Cardiac muscle cell (in vitro differentiated cells and primary cell): Measurements from ENCODE around the gene GRM5. TPM values are rescaled to one million over a fixed set of nuclear protein-coding genes. Genes with fewer than 3 reads are reported as not detected.
A peak's percentile ranks its signal among the peaks of the same experiment; 100 is the strongest.
"Not testable (repeated sequence)": the region's sequence is repeated elsewhere in the genome, so short reads cannot be mapped to it uniquely, and the experiment has no call there.

ENCODE experiments used
- DNase-seq, 2 donors: peaks; one replicate each; pipeline versions ENCODE4 v3.0.0 to v3.0.0-alpha.2; 2010 to 2017; ENCODE audit warnings: low read depth in 1 of 2, low spot score in 1 of 2
- H3K27ac ChIP-seq: fragments of 200-600 bp; sonication (generic); 2 replicates; pipeline ENCODE4 v1.5.1; 2016
- H3K27me3 ChIP-seq: fragments of 200-600 bp; sonication (generic); 2 replicates; pipeline ENCODE4 v1.6.0; 2016; ENCODE audit warnings: control low read depth
- H3K36me3 ChIP-seq: fragments of 200-600 bp; sonication (generic); 2 replicates; pipeline ENCODE4 v1.5.1; 2016; ENCODE audit warnings: control low read depth
- H3K4me1 ChIP-seq: fragments of 200-600 bp; sonication (generic); 2 replicates; pipeline ENCODE4 v1.8.1; 2017; ENCODE audit warnings: low read depth, mild to moderate bottlenecking, mixed run types
- H3K4me3 ChIP-seq: fragments of 200-600 bp; sonication (generic); 2 replicates; pipeline ENCODE4 v1.5.1; 2016; ENCODE audit warnings: mild to moderate bottlenecking
- H3K9me3 ChIP-seq: fragments of 200-600 bp; sonication (generic); 2 replicates; pipeline ENCODE4 v1.5.1; 2017; ENCODE audit warnings: low read depth, mild to moderate bottlenecking, control low read depth
- CTCF ChIP-seq: IDR thresholded peaks from 2 replicates; pipeline ENCODE4 v1.5.1; 2012; ENCODE audit warnings: low read depth, mild to moderate bottlenecking, low read length
- polyA plus RNA-seq: library from polyadenylated mRNA; unstranded; fragments of >200 nt; fragmentation: Nextera tagmentation; extraction: Ambion mirVana; gene quantifications from 2 replicates; pipeline ENCODE4 v1.2.1, GENCODE V29; 2016
- total RNA-seq: library from RNA; depleted of rRNA; stranded (reverse); fragments of >200 nt; gene quantifications from 2 replicates; pipeline ENCODE4 v1.2.3, GENCODE V29; 2016

The GRM5 gene
- total and polyA plus RNA-seq, 2 experiments from 2014 or later = 0.06 TPM; not detected in 1

- no peaks in the 10 kb centered on the region for H3K36me3 ChIP-seq
- no peak for TF ChIP-seq CTCF
- no peaks in the 10 kb centered on the region for H3K4me1 ChIP-seq
- H3K9me3 ChIP-seq = no peaks in the 10 kb centered on the region
- no peak overlapping the region for H3K27ac ChIP-seq
- no peak overlapping the region for H3K4me3 ChIP-seq
- H3K27me3 ChIP-seq = no peaks in the 10 kb centered on the region
- DNase-seq = no peak
Observed at GRCh38 chr11:88537613-88538012, 528.2 kb downstream of the GRM5 start.

GRCh38 chr11:88536616-88537265 is 529.0 kb downstream of the GRM5 start:
- no peak for TF ChIP-seq CTCF
- Histone ChIP-seq H3K4me1 (no peaks in the 10 kb centered on the region), H3K9me3 (no peaks in the 10 kb centered on the region), H3K36me3 (no peaks in the 10 kb centered on the region), H3K27ac (no peak overlapping the region), H3K4me3 (no peak overlapping the region), H3K27me3 (no peaks in the 10 kb centered on the region)
- DNase-seq = no peak

DNA sequence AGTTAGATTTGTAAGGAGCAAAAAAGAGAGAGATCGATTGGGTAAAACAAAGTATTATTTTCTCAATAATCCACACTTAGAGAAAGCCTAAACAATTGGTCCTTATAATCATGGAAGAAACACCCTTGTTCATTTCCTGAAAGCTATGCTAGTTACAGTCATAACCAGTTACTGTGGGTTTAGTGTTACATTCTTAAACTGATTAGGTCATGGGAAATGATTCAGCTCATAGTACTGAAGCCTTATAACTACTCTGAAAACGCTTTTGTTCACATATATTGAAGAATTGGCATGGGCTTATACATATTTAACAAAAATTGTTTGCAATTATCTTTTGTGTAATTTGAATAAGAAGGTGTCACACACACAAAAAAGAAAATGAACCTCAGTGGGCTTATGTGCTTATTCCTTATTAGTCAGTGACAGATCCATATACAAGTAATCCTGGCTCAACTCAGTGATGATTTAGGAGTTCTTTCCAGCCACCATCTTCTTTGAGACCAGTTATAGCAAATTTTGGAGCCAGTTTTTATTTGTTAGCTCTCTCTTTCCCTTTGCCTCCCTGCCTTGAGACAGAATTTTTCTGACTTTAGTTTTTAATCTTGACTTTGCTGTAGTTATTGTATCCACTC is 529.8 kb downstream of the GRM5 start:
- Histone ChIP-seq H3K4me3 (no peak overlapping the region), H3K27ac (no peak overlapping the region), H3K9me3 (no peaks in the 10 kb centered on the region), H3K4me1 (no peaks in the 10 kb centered on the region), H3K36me3 (no peaks in the 10 kb centered on the region), H3K27me3 (no peaks in the 10 kb centered on the region)
- peak in 1 of 2 donors; percentile 91 for DNase-seq
- no peak for TF ChIP-seq CTCF

DNA sequence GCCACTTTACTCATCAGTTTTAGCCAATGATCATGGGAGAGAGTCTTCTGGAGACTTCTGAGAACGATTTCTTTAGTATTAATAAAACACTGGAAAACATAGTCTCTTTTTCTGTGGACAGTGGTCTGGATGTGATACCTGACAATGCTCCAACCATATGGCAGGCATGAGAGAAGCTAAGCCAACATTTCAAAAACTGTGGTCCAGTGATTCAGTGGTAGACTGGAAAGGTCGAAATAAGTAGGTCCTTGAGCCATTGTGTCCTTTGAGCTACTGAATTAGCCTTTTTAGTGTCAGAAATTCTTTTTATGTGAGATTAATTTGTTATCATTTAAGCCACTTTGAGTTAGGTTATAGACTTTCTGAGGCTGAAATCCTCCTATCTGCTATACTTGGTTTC is 530.5 kb downstream of the GRM5 start:
- Histone ChIP-seq H3K9me3 (no peaks in the 10 kb centered on the region), H3K27ac (no peak overlapping the region), H3K27me3 (no peaks in the 10 kb centered on the region), H3K36me3 (no peaks in the 10 kb centered on the region), H3K4me1 (no peaks in the 10 kb centered on the region), H3K4me3 (no peak overlapping the region)
- no peak for TF ChIP-seq CTCF
- no peak for DNase-seq

GRCh38 chr11:88534706-88535105 is 531.1 kb downstream of the GRM5 start:
- not testable (repeated sequence) for DNase-seq, H3K36me3 ChIP-seq, H3K27ac ChIP-seq, H3K9me3 ChIP-seq, H3K27me3 ChIP-seq, H3K4me3 ChIP-seq, H3K4me1 ChIP-seq

DNA sequence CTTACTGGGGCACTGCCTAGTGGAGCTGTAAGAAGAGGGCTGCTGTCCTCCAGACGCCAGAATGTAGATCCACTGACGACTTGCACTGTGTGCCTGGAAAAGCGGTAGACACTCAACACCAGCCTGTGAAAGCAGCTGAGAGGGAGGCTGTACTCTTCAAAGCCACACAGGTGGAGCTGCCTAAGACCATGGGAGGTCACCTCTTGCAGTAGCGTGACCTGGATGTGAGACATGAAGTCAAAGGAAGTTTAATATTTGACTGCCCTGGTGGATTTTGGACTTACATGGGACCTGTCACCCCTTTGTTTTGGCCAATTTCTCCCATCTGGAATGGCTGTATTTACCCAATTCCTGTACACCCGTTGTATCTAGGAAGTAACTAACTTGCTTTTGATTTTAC is 531.6 kb downstream of the GRM5 start:
- H3K27ac ChIP-seq = no peak overlapping the region
- H3K9me3 ChIP-seq = no peaks in the 10 kb centered on the region

More for the DNA sequence above, 531.6 kb downstream of the GRM5 start:
- no peak for DNase-seq
- TF ChIP-seq CTCF = no peak
- no peaks in the 10 kb centered on the region for H3K36me3 ChIP-seq
- no peak overlapping the region for H3K4me3 ChIP-seq
- H3K4me1 ChIP-seq = no peaks in the 10 kb centered on the region
- H3K27me3 ChIP-seq = no peaks in the 10 kb centered on the region
